HepG2 (cell line): ENCODE results near the gene PCBD2. TPM values are rescaled to one million over a fixed set of nuclear protein-coding genes. Genes with fewer than 3 reads are reported as not detected.

ENCODE experiments used
- ARNTL ChIP-seq: sonication (generic); formaldehyde crosslinking; IDR thresholded peaks from 2 replicates; pipeline ENCODE4 v1.4.0; 2020; ENCODE audit warnings: mild to moderate bottlenecking, missing genetic modification reagents
- BRD4 ChIP-seq: sonication (generic); formaldehyde crosslinking; IDR thresholded peaks from 2 replicates; pipeline ENCODE4 v1.4.0; 2020; ENCODE audit warnings: missing genetic modification reagents
- DDIT3 ChIP-seq: sonication (generic); formaldehyde crosslinking; IDR thresholded peaks from 2 replicates; pipeline ENCODE4 v1.4.0; 2020; ENCODE audit warnings: mild to moderate bottlenecking, missing genetic modification reagents
- FOXP1 ChIP-seq, 2 experiments: fragments of 450-650 bp in 1 of 2; IDR thresholded peaks; 2 replicates each; pipeline ENCODE4 v1.6.1; 2017 to 2018; ENCODE audit warnings: antibody characterized with exemption in 1 of 2
- IKZF4 ChIP-seq: sonication (generic); formaldehyde crosslinking; IDR thresholded peaks from 2 replicates; pipeline ENCODE4 v1.5.1; 2020; ENCODE audit warnings: borderline replicate concordance, mild to moderate bottlenecking, low read depth, missing genetic modification reagents; ENCODE audit errors: not compliant biosample characterization
- KAT7 ChIP-seq: IDR thresholded peaks from 2 replicates; pipeline ENCODE4 v1.6.1; 2018; ENCODE audit warnings: borderline replicate concordance, missing compliant biosample characterization
- MIER3 ChIP-seq: IDR thresholded peaks from 2 replicates; pipeline ENCODE4 v1.6.1; 2016; ENCODE audit warnings: missing compliant biosample characterization, borderline replicate concordance
- NFAT5 ChIP-seq: sonication (generic); formaldehyde crosslinking; IDR thresholded peaks from 2 replicates; pipeline ENCODE4 v1.4.0; 2020; ENCODE audit warnings: missing genetic modification reagents
- NR2F1 ChIP-seq, 2 experiments: fragments of 450-650 bp in 1 of 2; formaldehyde crosslinking in 1 of 2; IDR thresholded peaks; 2 replicates each; pipeline versions ENCODE4 v1.5.0 to v1.6.1; 2016 to 2020; ENCODE audit warnings: mild to moderate bottlenecking in 1 of 2, missing compliant biosample characterization in 1 of 2, missing genetic modification reagents in 1 of 2, moderate library complexity in 1 of 2
- PLRG1 ChIP-seq: fragments of 450-650 bp; conservative IDR thresholded peaks from 2 replicates; pipeline ENCODE4 v1.6.1; 2016
- SIN3B ChIP-seq: fragments of 150-350 bp; IDR thresholded peaks from 2 replicates; pipeline ENCODE4 v1.6.1; 2014; ENCODE audit warnings: low read length
- ZNF672 ChIP-seq: sonication (generic); formaldehyde crosslinking; IDR thresholded peaks from 2 replicates; pipeline ENCODE4 v1.8.1; 2022; ENCODE audit warnings: missing genetic modification reagents
- ZSCAN12 ChIP-seq: sonication (generic); formaldehyde crosslinking; IDR thresholded peaks from 2 replicates; pipeline ENCODE4 v1.9.0; 2021; ENCODE audit warnings: mild to moderate bottlenecking, missing genetic modification reagents
- polyA plus RNA-seq, 8 experiments: library from polyadenylated mRNA; depleted of rRNA in 3 of 8; stranded (reverse) in 7 of 8; unstranded in 1 of 8; fragments of >200 nt; fragmentation: Illumina TruSeq in 4 of 8; extraction: Trizol in 4 of 8; gene quantifications; 2 replicates each; pipeline versions ENCODE4 v1.2.1 to v1.2.3, GENCODE V29; 2011 to 2016; ENCODE audit warnings: low read depth in 4 of 8, missing spikeins in 1 of 8, mixed read lengths in 1 of 8; ENCODE audit not compliant: insufficient read depth in 1 of 8
- total RNA-seq, 5 experiments: library from RNA; depleted of rRNA; stranded (reverse); fragments of >200 nt; fragmentation: Illumina TruSeq; extraction: Trizol; gene quantifications; 2 replicates each; pipeline ENCODE4 v1.2.3, GENCODE V29; 2016; ENCODE audit warnings: low read depth in 1 of 5
- TF ChIP-seq, protein P1 (sequence below): sonication (generic); formaldehyde crosslinking; IDR thresholded peaks from 2 replicates; pipeline ENCODE4 v1.5.0; 2020; ENCODE audit warnings: missing genetic modification reagents
- TF ChIP-seq, protein P2 (sequence below): sonication (generic); formaldehyde crosslinking; IDR thresholded peaks from 2 replicates; pipeline ENCODE4 v1.4.0; 2020; ENCODE audit warnings: missing genetic modification reagents, mild to moderate bottlenecking, borderline replicate concordance
- TF ChIP-seq, protein P3 (sequence below): conservative IDR thresholded peaks from 2 replicates; pipeline ENCODE4 v1.6.1; 2018; ENCODE audit warnings: missing genetic modification reagents

The PCBD2 gene
- total and polyA plus RNA-seq, 2 of the 13 experiments (the other 11 are each of a cell fraction or from before 2014, with no cell fraction given) = 5.5 to 12.0 TPM

- no peak for TF ChIP-seq FOXP1 (IDR thresholded peaks at IDR 0.05)
- TF ChIP-seq FOXP1 (CRISPR knock-in tag; IDR thresholded peaks at IDR 0.05) = no peak
- TF ChIP-seq ZSCAN12 (CRISPR knock-in tag) = no peak
- TF ChIP-seq NR2F1 (CRISPR knock-in tag; IDR thresholded peaks at IDR 0.05) = peak in 1 of 2 experiments; percentile 25; a peak in 2 of 4 replicates
- peak; percentile 96; the same call in 1 of the 2 replicates for TF ChIP-seq KAT7 (CRISPR knock-in tag)
- TF ChIP-seq IKZF4 (CRISPR knock-in tag) = no peak
- no peak for TF ChIP-seq PLRG1
- peak; percentile 100 for TF ChIP-seq BRD4
- no peak for TF ChIP-seq SIN3B
- no peak for TF ChIP-seq DDIT3 (CRISPR knock-in tag)
- TF ChIP-seq, protein P1, sequence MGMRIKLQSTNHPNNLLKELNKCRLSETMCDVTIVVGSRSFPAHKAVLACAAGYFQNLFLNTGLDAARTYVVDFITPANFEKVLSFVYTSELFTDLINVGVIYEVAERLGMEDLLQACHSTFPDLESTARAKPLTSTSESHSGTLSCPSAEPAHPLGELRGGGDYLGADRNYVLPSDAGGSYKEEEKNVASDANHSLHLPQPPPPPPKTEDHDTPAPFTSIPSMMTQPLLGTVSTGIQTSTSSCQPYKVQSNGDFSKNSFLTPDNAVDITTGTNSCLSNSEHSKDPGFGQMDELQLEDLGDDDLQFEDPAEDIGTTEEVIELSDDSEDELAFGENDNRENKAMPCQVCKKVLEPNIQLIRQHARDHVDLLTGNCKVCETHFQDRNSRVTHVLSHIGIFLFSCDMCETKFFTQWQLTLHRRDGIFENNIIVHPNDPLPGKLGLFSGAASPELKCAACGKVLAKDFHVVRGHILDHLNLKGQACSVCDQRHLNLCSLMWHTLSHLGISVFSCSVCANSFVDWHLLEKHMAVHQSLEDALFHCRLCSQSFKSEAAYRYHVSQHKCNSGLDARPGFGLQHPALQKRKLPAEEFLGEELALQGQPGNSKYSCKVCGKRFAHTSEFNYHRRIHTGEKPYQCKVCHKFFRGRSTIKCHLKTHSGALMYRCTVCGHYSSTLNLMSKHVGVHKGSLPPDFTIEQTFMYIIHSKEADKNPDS (CRISPR knock-in tag) = 0 out of 2 replicates have a peak, but pooled peaks have one; percentile 60
- TF ChIP-seq ZNF672 = no peak
- TF ChIP-seq, protein P2, sequence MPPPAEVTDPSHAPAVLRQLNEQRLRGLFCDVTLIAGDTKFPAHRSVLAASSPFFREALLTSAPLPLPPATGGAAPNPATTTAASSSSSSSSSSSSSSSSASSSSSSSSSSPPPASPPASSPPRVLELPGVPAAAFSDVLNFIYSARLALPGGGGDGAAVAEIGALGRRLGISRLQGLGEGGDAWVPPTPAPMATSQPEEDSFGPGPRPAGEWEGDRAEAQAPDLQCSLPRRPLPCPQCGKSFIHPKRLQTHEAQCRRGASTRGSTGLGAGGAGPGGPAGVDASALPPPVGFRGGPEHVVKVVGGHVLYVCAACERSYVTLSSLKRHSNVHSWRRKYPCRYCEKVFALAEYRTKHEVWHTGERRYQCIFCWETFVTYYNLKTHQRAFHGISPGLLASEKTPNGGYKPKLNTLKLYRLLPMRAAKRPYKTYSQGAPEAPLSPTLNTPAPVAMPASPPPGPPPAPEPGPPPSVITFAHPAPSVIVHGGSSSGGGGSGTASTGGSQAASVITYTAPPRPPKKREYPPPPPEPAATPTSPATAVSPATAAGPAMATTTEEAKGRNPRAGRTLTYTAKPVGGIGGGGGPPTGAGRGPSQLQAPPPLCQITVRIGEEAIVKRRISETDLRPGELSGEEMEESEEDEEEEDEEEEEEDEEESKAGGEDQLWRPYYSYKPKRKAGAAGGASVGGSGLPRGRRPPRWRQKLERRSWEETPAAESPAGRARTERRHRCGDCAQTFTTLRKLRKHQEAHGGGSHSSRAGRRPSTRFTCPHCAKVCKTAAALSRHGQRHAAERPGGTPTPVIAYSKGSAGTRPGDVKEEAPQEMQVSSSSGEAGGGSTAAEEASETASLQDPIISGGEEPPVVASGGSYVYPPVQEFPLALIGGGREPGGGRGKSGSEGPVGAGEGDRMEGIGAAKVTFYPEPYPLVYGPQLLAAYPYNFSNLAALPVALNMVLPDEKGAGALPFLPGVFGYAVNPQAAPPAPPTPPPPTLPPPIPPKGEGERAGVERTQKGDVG (CRISPR knock-in tag) = peak; percentile 85
- peak; percentile 78 for TF ChIP-seq NFAT5 (CRISPR knock-in tag)
- no peak for TF ChIP-seq MIER3
- peak; percentile 59 for TF ChIP-seq ARNTL
- TF ChIP-seq, protein P3, sequence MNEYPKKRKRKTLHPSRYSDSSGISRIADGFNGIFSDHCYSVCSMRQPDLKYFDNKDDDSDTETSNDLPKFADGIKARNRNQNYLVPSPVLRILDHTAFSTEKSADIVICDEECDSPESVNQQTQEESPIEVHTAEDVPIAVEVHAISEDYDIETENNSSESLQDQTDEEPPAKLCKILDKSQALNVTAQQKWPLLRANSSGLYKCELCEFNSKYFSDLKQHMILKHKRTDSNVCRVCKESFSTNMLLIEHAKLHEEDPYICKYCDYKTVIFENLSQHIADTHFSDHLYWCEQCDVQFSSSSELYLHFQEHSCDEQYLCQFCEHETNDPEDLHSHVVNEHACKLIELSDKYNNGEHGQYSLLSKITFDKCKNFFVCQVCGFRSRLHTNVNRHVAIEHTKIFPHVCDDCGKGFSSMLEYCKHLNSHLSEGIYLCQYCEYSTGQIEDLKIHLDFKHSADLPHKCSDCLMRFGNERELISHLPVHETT (CRISPR knock-in tag) = peak; percentile 79
Observed at GRCh38 chr5:134873987-134874830, 30.7 kb upstream of the PCBD2 start, which contains the start of gene TXNDC15 (continued).
